Progenitor cell of endocrine pancreas (in vitro differentiated cells): ENCODE results near the gene BPIFB4. TPM values are rescaled to one million over a fixed set of nuclear protein-coding genes. Genes with fewer than 3 reads are reported as not detected.
"Not testable (repeated sequence)": the region's sequence is repeated elsewhere in the genome, so short reads cannot be mapped to it uniquely, and the experiment has no call there.

Experiments
- DNase-seq: peaks from one replicate; pipeline ENCODE4 v3.0.0; 2021; ENCODE audit warnings: low spot score; ENCODE audit not compliant: unreplicated experiment
- H3K27ac Mint-ChIP-seq: 2 replicates; pipeline ENCODE4 v1.8.0; 2021; ENCODE audit warnings: mild to moderate bottlenecking, moderate library complexity, mixed read lengths
- H3K27me3 Mint-ChIP-seq: 2 replicates; pipeline ENCODE4 v1.8.0; 2021; ENCODE audit warnings: mixed read lengths
- H3K36me3 Mint-ChIP-seq: 2 replicates; pipeline ENCODE4 v1.8.0; 2022; ENCODE audit warnings: mixed read lengths; ENCODE audit not compliant: insufficient read depth
- H3K4me1 Mint-ChIP-seq: 2 replicates; pipeline ENCODE4 v1.8.0; 2021; ENCODE audit warnings: low read depth, mixed read lengths
- H3K4me3 Mint-ChIP-seq: 2 replicates; pipeline ENCODE4 v1.8.0; 2021; ENCODE audit warnings: low read depth, mild to moderate bottlenecking, moderate library complexity, mixed read lengths
- H3K9me3 Mint-ChIP-seq: 2 replicates; pipeline ENCODE4 v1.8.0; 2021; ENCODE audit warnings: low read depth, mixed read lengths
- CTCF ChIP-seq: fragments of 200-600 bp; sonication (generic); IDR thresholded peaks from one replicate; pipeline ENCODE4 v1.5.0; 2021; ENCODE audit warnings: antibody characterized with exemption, mild to moderate bottlenecking; ENCODE audit not compliant: unreplicated experiment
- total RNA-seq: library from RNA; stranded (reverse); gene quantifications from 2 replicates; pipeline ENCODE4 v1.2.1, GENCODE V29; 2021

BPIFB4 gene
- total RNA-seq, 1 donor from 2014 or later: not detected

- Mint-ChIP-seq H3K9me3 (peaks cover 17% of the 10 kb centered on the region), H3K4me3 (no peak overlapping the region), H3K27ac (no peak overlapping the region), H3K36me3 (no peaks in the 10 kb centered on the region), H3K4me1 (no peaks in the 10 kb centered on the region), H3K27me3 (peaks cover 25% of the 10 kb centered on the region)
- TF ChIP-seq CTCF: no peak
- no peak for DNase-seq
These were observed 37.0 kb upstream of the BPIFB4 start for GRCh38 chr20:33042430-33042829.

- Mint-ChIP-seq H3K4me1 (no peaks in the 10 kb centered on the region), H3K9me3 (peaks cover 17% of the 10 kb centered on the region), H3K4me3 (no peak overlapping the region), H3K36me3 (no peaks in the 10 kb centered on the region), H3K27ac (no peak overlapping the region), H3K27me3 (peaks cover 19% of the 10 kb centered on the region)
- TF ChIP-seq CTCF: no peak
- no peak for DNase-seq
These were observed 36.3 kb upstream of the BPIFB4 start for GRCh38 chr20:33042983-33043730.

GRCh38 chr20:33043731-33044181 lies 35.7 kb upstream of the BPIFB4 start:
- no peaks in the 10 kb centered on the region for H3K4me1 Mint-ChIP-seq
- peaks cover 17% of the 10 kb centered on the region for H3K9me3 Mint-ChIP-seq
- no peak overlapping the region for H3K4me3 Mint-ChIP-seq
- DNase-seq: no peak
- no peak for TF ChIP-seq CTCF
- no peak overlapping the region for H3K27ac Mint-ChIP-seq
- peaks cover 13% of the 10 kb centered on the region for H3K27me3 Mint-ChIP-seq
- H3K36me3 Mint-ChIP-seq: no peaks in the 10 kb centered on the region

- not testable (repeated sequence) for H3K4me1 Mint-ChIP-seq, H3K27ac Mint-ChIP-seq, H3K27me3 Mint-ChIP-seq, DNase-seq, H3K36me3 Mint-ChIP-seq, H3K4me3 Mint-ChIP-seq
- H3K9me3 Mint-ChIP-seq: peaks cover 17% of the 10 kb centered on the region
These were observed 34.2 kb upstream of the BPIFB4 start for GRCh38 chr20:33045129-33045721.

- H3K4me3 Mint-ChIP-seq: no peak overlapping the region
- H3K36me3 Mint-ChIP-seq: no peaks in the 10 kb centered on the region
- DNase-seq: no peak
- H3K27ac Mint-ChIP-seq: no peak overlapping the region
- H3K27me3 Mint-ChIP-seq: no peaks in the 10 kb centered on the region
- H3K9me3 Mint-ChIP-seq: peaks cover 17% of the 10 kb centered on the region
- no peaks in the 10 kb centered on the region for H3K4me1 Mint-ChIP-seq
- TF ChIP-seq CTCF: no peak
These were observed 33.0 kb upstream of the BPIFB4 start for GRCh38 chr20:33046412-33046811.

- no peak for TF ChIP-seq CTCF
- Mint-ChIP-seq H3K36me3 (no peaks in the 10 kb centered on the region), H3K4me1 (no peaks in the 10 kb centered on the region), H3K4me3 (no peak overlapping the region), H3K27me3 (peaks cover 4% of the 10 kb centered on the region), H3K9me3 (peaks cover 4% of the 10 kb centered on the region), H3K27ac (no peak overlapping the region)
- DNase-seq: no peak
These were observed 28.1 kb upstream of the BPIFB4 start for GRCh38 chr20:33051333-33051732.
